Smooth muscle cell (in vitro differentiated cells): Measurements from ENCODE around the gene TRPM4. TPM values are rescaled to one million over a fixed set of nuclear protein-coding genes. Genes with fewer than 3 reads are reported as not detected.

Experiments used
- DNase-seq: peaks from one replicate; lab custom pipeline; 2025; ENCODE audit not compliant: unreplicated experiment; lab: John Stamatoyannopoulos, UW
- H2AFZ ChIP-seq: fragments of 200-600 bp; sonication (generic); 2 replicates; pipeline ENCODE4 v1.6.0; 2016; ENCODE audit warnings: antibody characterized with exemption, low read depth, mild to moderate bottlenecking
- H3F3A ChIP-seq: fragments of 200-600 bp; sonication (generic); 2 replicates; pipeline ENCODE4 v1.6.0; 2017; ENCODE audit warnings: antibody characterized with exemption, low read depth
- H3K27ac ChIP-seq: fragments of 200-600 bp; sonication (generic); 2 replicates; pipeline ENCODE4 v1.5.1; 2016; ENCODE audit warnings: low read depth, mild to moderate bottlenecking
- H3K27me3 ChIP-seq: fragments of 200-600 bp; sonication (generic); 2 replicates; pipeline ENCODE4 v1.6.1; 2016; ENCODE audit warnings: low read depth, mild to moderate bottlenecking
- H3K36me3 ChIP-seq: fragments of 200-600 bp; sonication (generic); 2 replicates; pipeline ENCODE4 v1.5.1; 2016; ENCODE audit warnings: low read depth
- H3K4me1 ChIP-seq: fragments of 200-600 bp; sonication (generic); 2 replicates; pipeline ENCODE4 v1.5.1; 2016; ENCODE audit warnings: low read depth
- H3K4me2 ChIP-seq: fragments of 200-600 bp; sonication (generic); 2 replicates; pipeline ENCODE4 v1.6.0; 2016; ENCODE audit warnings: mild to moderate bottlenecking
- H3K4me3 ChIP-seq: fragments of 200-600 bp; sonication (generic); 2 replicates; pipeline ENCODE4 v1.5.1; 2016; ENCODE audit warnings: mild to moderate bottlenecking
- H3K79me2 ChIP-seq: fragments of 200-600 bp; sonication (generic); 2 replicates; pipeline ENCODE4 v1.6.0; 2016; ENCODE audit warnings: low read depth, mild to moderate bottlenecking
- H3K9ac ChIP-seq: fragments of 200-600 bp; sonication (generic); 2 replicates; pipeline ENCODE4 v1.6.0; 2016; ENCODE audit warnings: low read depth
- H3K9me3 ChIP-seq: fragments of 200-600 bp; sonication (generic); replicated peaks from 2 replicates; pipeline ENCODE4 v1.5.1; 2016; ENCODE audit warnings: low read depth
- H4K20me1 ChIP-seq: fragments of 200-600 bp; sonication (generic); 2 replicates; pipeline ENCODE4 v1.6.0; 2016; ENCODE audit warnings: low read depth
- CTCF ChIP-seq: fragments of 200-600 bp; sonication (generic); IDR thresholded peaks from 2 replicates; pipeline ENCODE4 v1.5.1; 2017; ENCODE audit warnings: borderline replicate concordance, mild to moderate bottlenecking, antibody characterized with exemption; ENCODE audit not compliant: insufficient read depth, poor library complexity, severe bottlenecking
- WGBS: methylation state at CpG from one replicate; pipeline ENCODE4 v1.1.7; 2016; ENCODE audit warnings: low lambda C conversion rate; 5-methylcytosine and 5-hydroxymethylcytosine counted together
- polyA plus RNA-seq: library from polyadenylated mRNA; unstranded; fragments of >200 nt; fragmentation: Nextera tagmentation; extraction: Ambion mirVana; gene quantifications from 2 replicates; pipeline ENCODE4 v1.2.1, GENCODE V29; 2016
- total RNA-seq: library from RNA; depleted of rRNA; stranded (reverse); fragments of >200 nt; gene quantifications from 2 replicates; pipeline ENCODE4 v1.2.3, GENCODE V29; 2014

Gene TRPM4
- total and polyA plus RNA-seq, 2 experiments from 2014 or later: 27.7 to 32.1 TPM

DNA sequence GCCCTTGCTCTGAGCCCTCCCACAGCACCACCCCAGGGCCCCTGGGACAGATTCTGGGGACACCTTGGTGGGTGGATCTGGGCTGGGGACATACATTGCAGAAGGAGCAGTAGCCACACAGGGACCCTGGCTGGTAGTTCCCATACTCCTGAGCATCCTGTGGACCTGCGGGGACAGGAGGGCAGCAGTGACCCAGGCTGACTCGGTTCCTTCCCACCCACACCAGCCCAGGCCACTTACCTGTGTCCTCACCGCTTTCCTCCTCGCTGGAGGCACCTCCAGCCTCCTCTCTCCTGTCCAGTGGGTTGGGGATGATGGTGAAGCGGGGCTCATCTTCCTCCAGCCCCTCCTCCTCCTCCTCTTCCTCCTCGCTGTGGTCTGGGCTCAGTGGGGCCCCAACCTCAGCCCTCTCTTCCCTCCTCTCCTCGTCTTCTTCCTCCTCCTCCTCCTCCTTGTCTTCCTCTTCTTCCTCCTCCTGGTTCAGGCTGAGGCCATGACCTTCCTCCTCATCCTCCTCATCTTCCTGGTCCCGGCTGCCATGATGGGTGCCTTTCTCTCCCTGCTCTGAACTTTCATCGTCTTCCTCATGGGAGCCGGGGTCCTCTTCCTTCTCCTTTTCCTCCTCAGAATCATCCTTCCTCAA lies 4.3 kb upstream of the TRPM4 start:
- no peak overlapping the region for H3K4me3 ChIP-seq
- WGBS: 96% methylated on average over 10 of the region's 10 CpGs
- H3K9me3 ChIP-seq: no peaks in the 10 kb centered on the region
- H2AFZ ChIP-seq: no peak overlapping the region
- no peak for DNase-seq
- H3K27me3 ChIP-seq: no peaks in the 10 kb centered on the region
- H3K79me2 ChIP-seq: peaks cover 7% of the 10 kb centered on the region
- H3F3A ChIP-seq: peaks cover 6% of the 10 kb centered on the region
- H3K9ac ChIP-seq: no peak overlapping the region
- no peak overlapping the region for H3K4me2 ChIP-seq
- TF ChIP-seq CTCF: no peak
- no peaks in the 10 kb centered on the region for H4K20me1 ChIP-seq
- H3K4me1 ChIP-seq: peaks cover 13% of the 10 kb centered on the region
- H3K27ac ChIP-seq: no peak overlapping the region
- no peaks in the 10 kb centered on the region for H3K36me3 ChIP-seq

DNA sequence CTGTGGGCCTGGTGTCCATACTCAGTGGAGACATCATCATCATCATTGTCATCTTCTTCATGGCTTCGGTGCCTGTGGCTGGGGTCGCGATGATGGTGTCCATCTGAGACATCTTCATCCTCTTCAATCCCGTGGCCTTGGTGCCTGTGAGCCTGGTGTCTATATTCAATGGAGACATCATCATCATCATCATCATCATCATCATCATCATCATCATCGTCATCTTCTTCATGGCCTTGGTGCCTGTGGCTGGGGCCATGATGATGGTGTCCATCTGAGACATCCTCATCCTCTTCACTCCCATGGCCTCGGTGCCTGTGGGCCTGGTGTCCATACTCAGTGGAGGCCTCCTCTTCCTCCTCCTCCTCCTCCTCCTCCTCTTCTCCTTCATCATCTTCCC lies 3.3 kb upstream of the TRPM4 start:
- Histone ChIP-seq H3K79me2 (peaks cover 11% of the 10 kb centered on the region), H3K27me3 (no peaks in the 10 kb centered on the region), H3K36me3 (no peaks in the 10 kb centered on the region), H3K9me3 (no peaks in the 10 kb centered on the region), H3K27ac (no peak overlapping the region), H3K4me1 (peaks cover 15% of the 10 kb centered on the region), H4K20me1 (no peaks in the 10 kb centered on the region), H2AFZ (no peak overlapping the region), H3K9ac (no peak overlapping the region), H3K4me2 (no peak overlapping the region), H3F3A (peaks cover 6% of the 10 kb centered on the region), H3K4me3 (no peak overlapping the region)
- TF ChIP-seq CTCF: no peak
- DNase-seq: no peak
- WGBS: 97% methylated on average over 6 of the region's 6 CpGs

DNA sequence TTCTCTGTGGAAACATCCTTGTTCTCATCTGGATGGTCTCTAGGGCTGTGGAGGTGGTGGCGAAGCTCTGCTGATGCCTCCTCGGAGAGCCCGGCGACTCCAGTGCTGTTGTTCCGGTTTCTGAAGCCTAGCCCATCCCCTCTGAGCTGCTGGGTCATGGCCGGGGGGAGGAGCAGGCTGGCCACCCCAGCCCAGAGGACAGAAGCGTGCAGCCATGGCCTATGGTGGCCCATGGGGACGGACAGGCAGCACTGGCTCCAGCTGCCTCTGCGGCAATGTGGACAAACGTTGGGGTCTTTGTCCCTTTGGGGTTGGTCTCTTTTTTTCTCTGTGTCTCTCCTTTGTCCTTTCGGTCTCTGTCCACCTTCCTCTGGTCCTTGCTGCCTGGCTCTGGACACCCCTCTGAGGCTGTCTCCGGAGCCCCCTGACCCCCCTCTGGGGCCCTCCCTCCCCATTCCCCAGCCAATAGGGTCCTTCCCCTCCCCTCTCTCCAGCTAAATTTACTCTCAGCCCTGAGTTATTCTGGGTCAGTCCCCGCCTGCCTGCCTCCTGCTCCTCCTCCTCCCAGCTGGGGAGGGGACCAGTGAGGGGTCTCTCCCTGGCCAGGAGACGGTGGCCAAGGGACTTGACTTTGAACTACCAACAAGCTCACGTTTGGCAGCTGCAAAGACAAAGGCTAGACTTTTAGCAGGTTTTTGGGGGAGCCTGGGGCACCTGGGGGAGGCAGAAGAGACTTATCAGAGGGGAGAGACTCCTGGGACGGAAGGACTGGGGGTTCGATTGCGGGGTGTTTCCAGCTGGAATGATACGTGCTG lies 2.4 kb upstream of the TRPM4 start, which contains the start of gene HRC:
HRC (minus strand) TSS at position 392 of the 815 bp plus-strand sequence; CDS start at position 233, 159 bp downstream.
- no peak for DNase-seq
- Histone ChIP-seq H3K27me3 (no peaks in the 10 kb centered on the region), H3K79me2 (peaks cover 11% of the 10 kb centered on the region), H3F3A (peaks cover 6% of the 10 kb centered on the region), H3K9me3 (no peaks in the 10 kb centered on the region), H3K27ac (no peak within 1 kb of the TSS), H3K9ac (no peak within 1 kb of the TSS), H3K4me1 (peaks cover 15% of the 10 kb centered on the region), H2AFZ (no peak within 1 kb of the TSS), H3K4me2 (no peak within 1 kb of the TSS), H3K36me3 (no peaks in the 10 kb centered on the region), H4K20me1 (peaks cover 7% of the 10 kb centered on the region), H3K4me3 (no peak within 1 kb of the TSS)
- no peak for TF ChIP-seq CTCF
- 80% methylated on average over 17 of the region's 19 CpGs for WGBS
